Right atrium auricular region (tissue), 2 donors: ENCODE measurements around the gene TMEM88. TPM values are rescaled to one million over a fixed set of nuclear protein-coding genes. Genes with fewer than 3 reads are reported as not detected.

ENCODE experiments used
- DNase-seq: peaks from one replicate; pipeline ENCODE4 v3.0.0-alpha.2; 2019; ENCODE audit warnings: low spot score
- H3K27ac ChIP-seq, 2 donors: fragments of 200-600 bp; sonication (generic); 1 replicate in 1 of 2; 2 replicates in 1 of 2; pipeline ENCODE4 v1.5.1; 2016 to 2019
- H3K27me3 ChIP-seq, 2 donors: fragments of 200-600 bp; sonication (generic); one replicate each; pipeline versions ENCODE4 v1.5.1 to v1.6.0; 2017 to 2019
- H3K36me3 ChIP-seq: fragments of 200-600 bp; sonication (generic); one replicate; pipeline ENCODE4 v1.5.1; 2016
- H3K4me1 ChIP-seq, 2 donors: fragments of 200-600 bp; sonication (generic); one replicate each; pipeline versions ENCODE4 v1.5.1 to v1.6.0; 2017 to 2019
- H3K4me3 ChIP-seq, 2 donors: fragments of 200-600 bp; sonication (generic); 1 replicate in 1 of 2; 2 replicates in 1 of 2; pipeline ENCODE4 v1.5.1; 2017 to 2019; ENCODE audit warnings: mild to moderate bottlenecking in 1 of 2, moderate library complexity in 1 of 2
- H3K9me3 ChIP-seq, 2 donors: fragments of 200-600 bp; sonication (generic); one replicate each; pipeline ENCODE4 v1.5.1; 2019
- CTCF ChIP-seq, 2 donors: fragments of 200-600 bp; sonication (generic); IDR thresholded peaks; one replicate each; pipeline ENCODE4 v1.5.1; 2019; ENCODE audit warnings: antibody characterized with exemption in 2 of 2
- total RNA-seq, 2 donors: library from RNA; depleted of rRNA; stranded (reverse); fragments of >200 nt; gene quantifications; one replicate each; pipeline ENCODE4 v1.1.0, GENCODE V29; 2016

Gene TMEM88
- total RNA-seq, 2 donors from 2014 or later: 42.5 to 53.2 TPM

- H3K36me3 ChIP-seq: no peaks in the 10 kb centered on the region
- DNase-seq: no peak
- H3K27ac ChIP-seq: no peak overlapping the region
- TF ChIP-seq CTCF (IDR thresholded peaks at IDR 0.05): no peak
- no peaks in the 10 kb centered on the region for H3K9me3 ChIP-seq
- no peaks in the 10 kb centered on the region for H3K27me3 ChIP-seq
- H3K4me3 ChIP-seq: no peak overlapping the region
- H3K4me1 ChIP-seq: no peaks in the 10 kb centered on the region
These were observed 34.6 kb upstream of the TMEM88 start for GRCh38 chr17:7820231-7820630.

- H3K4me1 ChIP-seq: no peaks in the 10 kb centered on the region
- H3K27ac ChIP-seq: no peak overlapping the region
- no peaks in the 10 kb centered on the region for H3K9me3 ChIP-seq
- TF ChIP-seq CTCF (IDR thresholded peaks at IDR 0.05): no peak
- DNase-seq: no peak
- no peaks in the 10 kb centered on the region for H3K27me3 ChIP-seq
- no peaks in the 10 kb centered on the region for H3K36me3 ChIP-seq
- no peak overlapping the region for H3K4me3 ChIP-seq
These were observed 32.7 kb upstream of the TMEM88 start for GRCh38 chr17:7822126-7822525.

- no peaks in the 10 kb centered on the region for H3K4me1 ChIP-seq
- no peaks in the 10 kb centered on the region for H3K27me3 ChIP-seq
- no peaks in the 10 kb centered on the region for H3K36me3 ChIP-seq
- H3K27ac ChIP-seq: no peak overlapping the region
- no peaks in the 10 kb centered on the region for H3K9me3 ChIP-seq
- H3K4me3 ChIP-seq: no peak overlapping the region
- DNase-seq: no peak
- no peak for TF ChIP-seq CTCF (IDR thresholded peaks at IDR 0.05)
These were observed 31.3 kb upstream of the TMEM88 start for GRCh38 chr17:7823581-7824001.

GRCh38 chr17:7824021-7824924 lies 30.6 kb upstream of the TMEM88 start:
- H3K27me3 ChIP-seq: no peaks in the 10 kb centered on the region
- DNase-seq: no peak
- no peaks in the 10 kb centered on the region for H3K9me3 ChIP-seq
- H3K4me3 ChIP-seq: no peak overlapping the region
- no peak overlapping the region for H3K27ac ChIP-seq
- H3K4me1 ChIP-seq: no peaks in the 10 kb centered on the region
- no peak for TF ChIP-seq CTCF (IDR thresholded peaks at IDR 0.05)
- H3K36me3 ChIP-seq: no peaks in the 10 kb centered on the region

- DNase-seq: no peak
- H3K4me3 ChIP-seq: no peak overlapping the region
- TF ChIP-seq CTCF (IDR thresholded peaks at IDR 0.05): no peak
These were observed 29.5 kb upstream of the TMEM88 start for GRCh38 chr17:7825206-7825990.

More at GRCh38 chr17:7825206-7825990, 29.5 kb upstream of the TMEM88 start:
- no peaks in the 10 kb centered on the region for H3K27me3 ChIP-seq
- H3K9me3 ChIP-seq: no peaks in the 10 kb centered on the region
- no peaks in the 10 kb centered on the region for H3K4me1 ChIP-seq
- H3K36me3 ChIP-seq: no peaks in the 10 kb centered on the region
- no peak overlapping the region for H3K27ac ChIP-seq
